Measurements from ENCODE around the gene IL6R. TPM values are rescaled to one million over a fixed set of nuclear protein-coding genes. Genes with fewer than 3 reads are reported as not detected.

Gene IL6R
- total RNA-seq, 4 donors from 2014 or later, result 271 to 435 (median 367) TPM

- Histone ChIP-seq H3K4me3 (no peak overlapping the region), H3K9me3 (no peaks in the 10 kb centered on the region), H3K27ac (peak overlapping the region; percentile 99 to 100 (median 100)), H3K36me3 (peaks cover 0 to 6% of the 10 kb centered on the region in 2 donors), H3K27me3 (no peaks in the 10 kb centered on the region), H3K4me1 (peaks cover 63 to 76% of the 10 kb centered on the region in 2 donors)
- TF ChIP-seq CTCF (IDR thresholded peaks at IDR 0.05 in 4 of 5, conservative IDR thresholded peaks at IDR 0.05 in 1 of 5), result no peak
- no peak for TF ChIP-seq POLR2A (IDR thresholded peaks at IDR 0.05)
- intact Hi-C loops (cut with DNase I; ENCODE audit: low total_unique reads), result no loop called here
- ATAC-seq (no peak), DNase-seq (no peak)
- in situ Hi-C loops (cut with MboI; ENCODE audit: low sequenced_read_pairs in 4 of 4), result no loop called here
These were observed 5.2 kb downstream of the IL6R start for GRCh38 chr1:154410185-154410827.

GRCh38 chr1:154411525-154411924 is 6.4 kb downstream of the IL6R start:
- Histone ChIP-seq H3K4me3 (no peak overlapping the region), H3K4me1 (peaks cover 75 to 88% of the 10 kb centered on the region in 2 donors), H3K9me3 (no peaks in the 10 kb centered on the region), H3K27me3 (no peaks in the 10 kb centered on the region), H3K36me3 (peaks cover 0 to 6% of the 10 kb centered on the region in 2 donors), H3K27ac (peak overlapping the region; percentile 99 to 100 (median 100))
- intact Hi-C loops (cut with DNase I; ENCODE audit: low total_unique reads) (no loop called here), in situ Hi-C loops (cut with MboI; ENCODE audit: low sequenced_read_pairs in 4 of 4) (no loop called here)
- DNase-seq (no peak), ATAC-seq (no peak)
- TF ChIP-seq POLR2A (IDR thresholded peaks at IDR 0.05) (no peak), CTCF (IDR thresholded peaks at IDR 0.05 in 4 of 5, conservative IDR thresholded peaks at IDR 0.05 in 1 of 5) (no peak)

GRCh38 chr1:154413177-154413783 is 8.1 kb downstream of the IL6R start:
- Histone ChIP-seq H3K4me3 (no peak overlapping the region), H3K4me1 (peaks cover 87 to 88% of the 10 kb centered on the region in 2 donors), H3K36me3 (peaks cover 0 to 6% of the 10 kb centered on the region in 2 donors), H3K27ac (peak overlapping the region; percentile 99 to 100 (median 100)), H3K27me3 (no peaks in the 10 kb centered on the region), H3K9me3 (no peaks in the 10 kb centered on the region)
- in situ Hi-C loops (cut with MboI; ENCODE audit: low sequenced_read_pairs in 4 of 4), result no loop called here
- no peak for ATAC-seq
- intact Hi-C loops (cut with DNase I; ENCODE audit: low total_unique reads), result no loop called here
- no peak for DNase-seq
- TF ChIP-seq CTCF (IDR thresholded peaks at IDR 0.05 in 4 of 5, conservative IDR thresholded peaks at IDR 0.05 in 1 of 5) (no peak), POLR2A (IDR thresholded peaks at IDR 0.05) (no peak)

- intact Hi-C loops (cut with DNase I; ENCODE audit: low total_unique reads) (loop anchor here (5.0 kb wide), 1 partner anchor 222 kb away; the partner anchor contains the start of gene TPM3), in situ Hi-C loops (cut with MboI; ENCODE audit: low sequenced_read_pairs in 4 of 4) (no loop called here)
- Histone ChIP-seq H3K27me3 (no peaks in the 10 kb centered on the region), H3K27ac (peak overlapping the region; percentile 99 to 100 (median 100)), H3K4me3 (peak overlapping the region in 1 of 4 donors; percentile 20), H3K36me3 (peaks cover 0 to 6% of the 10 kb centered on the region in 2 donors), H3K4me1 (peaks cover 87% of the 10 kb centered on the region in 2 donors), H3K9me3 (no peaks in the 10 kb centered on the region)
- DNase-seq (peak; percentile 96), ATAC-seq (peak; percentile 39 to 50)
- TF ChIP-seq POLR2A (IDR thresholded peaks at IDR 0.05) (peak in 1 of 2 donors; percentile 32), CTCF (IDR thresholded peaks at IDR 0.05 in 4 of 5, conservative IDR thresholded peaks at IDR 0.05 in 1 of 5) (no peak)
These were observed 9.5 kb downstream of the IL6R start for GRCh38 chr1:154414606-154415005.
